GM23248 (cell line): ENCODE results near the gene CCDC85B. TPM values are rescaled to one million over a fixed set of nuclear protein-coding genes. Genes with fewer than 3 reads are reported as not detected.

Source experiments
- DNase-seq: peaks from one replicate; pipeline ENCODE4 v3.0.0-alpha.2; 2015
- H2AFZ ChIP-seq: fragments of 200-600 bp; sonication (generic); 2 replicates; pipeline ENCODE4 v1.6.1; 2016; ENCODE audit warnings: antibody characterized with exemption
- H3F3A ChIP-seq: fragments of 200-600 bp; sonication (generic); 2 replicates; pipeline ENCODE4 v1.6.1; 2016; ENCODE audit warnings: mild to moderate bottlenecking, antibody characterized with exemption, mixed run types; ENCODE audit not compliant: insufficient read depth
- H3K27ac ChIP-seq: fragments of 200-600 bp; sonication (generic); 2 replicates; pipeline ENCODE4 v1.5.1; 2016; ENCODE audit warnings: mild to moderate bottlenecking
- H3K27me3 ChIP-seq: fragments of 200-600 bp; sonication (generic); replicated peaks from 2 replicates; pipeline ENCODE4 v1.6.1; 2016; ENCODE audit warnings: mild to moderate bottlenecking; ENCODE audit not compliant: insufficient read depth
- H3K36me3 ChIP-seq: fragments of 200-600 bp; sonication (generic); 2 replicates; pipeline ENCODE4 v1.6.1; 2016; ENCODE audit warnings: low read depth, mild to moderate bottlenecking
- H3K4me1 ChIP-seq: fragments of 200-600 bp; sonication (generic); 2 replicates; pipeline ENCODE4 v1.6.1; 2016; ENCODE audit warnings: mild to moderate bottlenecking; ENCODE audit not compliant: insufficient read depth
- H3K4me2 ChIP-seq: fragments of 200-600 bp; sonication (generic); one replicate; pipeline ENCODE4 v1.6.1; 2016; ENCODE audit warnings: mild to moderate bottlenecking; ENCODE audit not compliant: unreplicated experiment
- H3K4me3 ChIP-seq: fragments of 200-600 bp; sonication (generic); 2 replicates; pipeline ENCODE4 v1.5.1; 2016; ENCODE audit warnings: mild to moderate bottlenecking
- H3K79me2 ChIP-seq: fragments of 200-600 bp; sonication (generic); 2 replicates; pipeline ENCODE4 v1.6.1; 2016; ENCODE audit warnings: mild to moderate bottlenecking; ENCODE audit not compliant: insufficient read depth
- H3K9ac ChIP-seq: fragments of 200-600 bp; sonication (generic); 2 replicates; pipeline ENCODE4 v1.6.1; 2016; ENCODE audit warnings: mild to moderate bottlenecking
- H3K9me2 ChIP-seq: fragments of 200-600 bp; sonication (generic); 2 replicates; pipeline ENCODE4 v1.6.1; 2016; ENCODE audit warnings: mixed run types, mild to moderate bottlenecking, moderate library complexity; ENCODE audit not compliant: insufficient read depth
- H3K9me3 ChIP-seq: fragments of 200-600 bp; sonication (generic); one replicate; pipeline ENCODE4 v1.6.1; 2017; ENCODE audit warnings: low read depth
- H4K20me1 ChIP-seq: fragments of 200-600 bp; sonication (generic); 2 replicates; pipeline ENCODE4 v1.6.0; 2016; ENCODE audit not compliant: insufficient read depth
- EZH2 ChIP-seq: fragments of 200-600 bp; sonication (generic); IDR thresholded peaks from 2 replicates; pipeline ENCODE4 v1.6.1; 2018; ENCODE audit warnings: antibody characterized with exemption, mild to moderate bottlenecking; ENCODE audit not compliant: insufficient read depth, poor library complexity, severe bottlenecking
- EZH2phosphoT487 ChIP-seq: fragments of 200-600 bp; sonication (generic); IDR thresholded peaks from 2 replicates; pipeline ENCODE4 v1.6.1; 2018; ENCODE audit warnings: antibody characterized with exemption, moderate library complexity, mild to moderate bottlenecking, low read depth; ENCODE audit not compliant: insufficient read depth
- WGBS, 2 experiments: methylation state at CpG; one replicate each; pipeline ENCODE4 v1.1.6; 2015 to 2017; ENCODE audit warnings: low lambda C conversion rate in 2 of 2, low coverage in 1 of 2; ENCODE audit errors: missing lambda C conversion rate in 2 of 2; 5-methylcytosine and 5-hydroxymethylcytosine counted together
- in situ Hi-C: fragments of 300-500 bp; cut with MboI; formaldehyde crosslinking; loops from 2 replicates; pipeline ENCODE4 v1.15.0; 2020
- polyA plus RNA-seq: library from polyadenylated mRNA; unstranded; fragments of >200 nt; fragmentation: Nextera tagmentation; extraction: Ambion mirVana; gene quantifications from 2 replicates; pipeline ENCODE4 v1.2.1, GENCODE V29; 2016
- total RNA-seq: library from RNA; depleted of rRNA; stranded (reverse); fragments of >200 nt; shearing (Covaris generic); gene quantifications from 2 replicates; pipeline ENCODE4 v1.2.3, GENCODE V29; 2014

The CCDC85B gene
- total and polyA plus RNA-seq, 2 experiments from 2014 or later: 116 to 143 TPM

GRCh38 chr11:65919141-65919572, 28.7 kb downstream of the CCDC85B start, which contains the start of gene DRAP1:
DRAP1 (plus strand) TSS chr11:65919426; CDS start chr11:65919502, 76 bp downstream.
- peak; percentile 100 for DNase-seq
- H3K79me2 ChIP-seq: peaks cover 67% of the 10 kb centered on the region
- peaks cover 53% of the 10 kb centered on the region for H3F3A ChIP-seq
- no peaks in the 10 kb centered on the region for H3K9me3 ChIP-seq
- 1 to 2% methylated on average over 21 to 51 of the region's 59 CpGs for WGBS, 2 experiments
- peak within 1 kb of the TSS; percentile 96 for H3K9ac ChIP-seq
- H3K36me3 ChIP-seq: peaks cover 19% of the 10 kb centered on the region; the same call in 1 of the 2 replicates
- TF ChIP-seq EZH2 (no peak), EZH2phosphoT487 (no peak)
- H3K9me2 ChIP-seq: no peaks in the 10 kb centered on the region
- peak within 1 kb of the TSS; percentile 87 for H3K4me2 ChIP-seq
- peak within 1 kb of the TSS; percentile 99 for H3K27ac ChIP-seq
- peak within 1 kb of the TSS; percentile 23 for H2AFZ ChIP-seq
- in situ Hi-C loops: no loop called here
- peak within 1 kb of the TSS; percentile 93 for H3K4me3 ChIP-seq
- H3K27me3 ChIP-seq: no peaks in the 10 kb centered on the region
- no peaks in the 10 kb centered on the region for H4K20me1 ChIP-seq
- H3K4me1 ChIP-seq: peaks cover 43% of the 10 kb centered on the region

GRCh38 chr11:65919573-65920371, 29.3 kb downstream of the CCDC85B start:
- no peaks in the 10 kb centered on the region for H3K9me2 ChIP-seq
- DNase-seq: peak; percentile 44
- peaks cover 19% of the 10 kb centered on the region; the same call in 1 of the 2 replicates for H3K36me3 ChIP-seq
- H3F3A ChIP-seq: peaks cover 49% of the 10 kb centered on the region
- no peak for TF ChIP-seq EZH2
- no peak for TF ChIP-seq EZH2phosphoT487
- in situ Hi-C loops: no loop called here
- WGBS, 2 experiments: 0 to 1% methylated on average over 32 to 60 of the region's 60 CpGs
- peak overlapping the region; percentile 82 for H3K9ac ChIP-seq
- H3K79me2 ChIP-seq: peaks cover 67% of the 10 kb centered on the region
- H3K27me3 ChIP-seq: no peaks in the 10 kb centered on the region
- no peaks in the 10 kb centered on the region for H4K20me1 ChIP-seq
- no peaks in the 10 kb centered on the region for H3K9me3 ChIP-seq
- peak overlapping the region; percentile 93 for H3K4me3 ChIP-seq
- H2AFZ ChIP-seq: peak overlapping the region; percentile 23
- H3K4me1 ChIP-seq: peaks cover 39% of the 10 kb centered on the region
- peak overlapping the region; percentile 33 for H3K27ac ChIP-seq
- peak overlapping the region; percentile 87 for H3K4me2 ChIP-seq

GRCh38 chr11:65920372-65920802, 29.9 kb downstream of the CCDC85B start:
- Histone ChIP-seq H3K4me2 (peak overlapping the region; percentile 87), H3K4me1 (peaks cover 33% of the 10 kb centered on the region), H3K79me2 (peaks cover 67% of the 10 kb centered on the region), H2AFZ (no peak overlapping the region), H3K4me3 (peak overlapping the region; percentile 93), H4K20me1 (no peaks in the 10 kb centered on the region), H3K27me3 (no peaks in the 10 kb centered on the region), H3K9me3 (no peaks in the 10 kb centered on the region), H3K9ac (peak overlapping the region; percentile 82), H3K36me3 (peaks cover 19% of the 10 kb centered on the region; the same call in 1 of the 2 replicates), H3F3A (peaks cover 48% of the 10 kb centered on the region), H3K27ac (no peak overlapping the region), H3K9me2 (no peaks in the 10 kb centered on the region)
- no peak for DNase-seq
- in situ Hi-C loops: no loop called here
- TF ChIP-seq EZH2phosphoT487 (no peak), EZH2 (no peak)
- WGBS, 2 experiments: 48 to 51% methylated on average over 15 of the region's 15 CpGs

GRCh38 chr11:65921033-65921555, 30.6 kb downstream of the CCDC85B start:
- DNase-seq: peak; percentile 49
- Histone ChIP-seq H3K9ac (peak overlapping the region; percentile 82), H3K27ac (no peak overlapping the region)

More at GRCh38 chr11:65921033-65921555, 30.6 kb downstream of the CCDC85B start:
- TF ChIP-seq EZH2: no peak
- no peak for TF ChIP-seq EZH2phosphoT487
- in situ Hi-C loops: no loop called here
- Histone ChIP-seq H3K4me2 (peak overlapping the region; percentile 87), H3K27me3 (no peaks in the 10 kb centered on the region), H3K9me3 (no peaks in the 10 kb centered on the region), H3K4me1 (peaks cover 28% of the 10 kb centered on the region), H3K4me3 (peak overlapping the region; percentile 93), H3K9me2 (no peaks in the 10 kb centered on the region), H4K20me1 (no peaks in the 10 kb centered on the region), H3F3A (peaks cover 46% of the 10 kb centered on the region), H3K79me2 (peaks cover 67% of the 10 kb centered on the region), H2AFZ (no peak overlapping the region), H3K36me3 (peaks cover 19% of the 10 kb centered on the region; the same call in 1 of the 2 replicates)
- WGBS, 2 experiments: 44 to 54% methylated on average over 7 to 12 of the region's 12 CpGs
